GM12875 (cell line): Measurements from ENCODE around the gene NDEL1.
A peak's percentile ranks its signal among the peaks of the same experiment; 100 is the strongest.

ENCODE experiments used
- H3K4me3 ChIP-seq: one replicate; pipeline ENCODE4 v1.5.1; 2011; ENCODE audit warnings: low read depth, low read length, control low read depth
- CTCF ChIP-seq: IDR thresholded peaks from 2 replicates; pipeline ENCODE4 v1.5.1; 2011; ENCODE audit warnings: low read depth, mild to moderate bottlenecking, control low read depth, inconsistent platforms, low read length, moderate library complexity, borderline replicate concordance; ENCODE audit not compliant: insufficient read depth

NDEL1 gene

GRCh38 chr17:8430966-8431365, 4.7 kb upstream of the NDEL1 start:
- H3K4me3 ChIP-seq, result no peak overlapping the region
- TF ChIP-seq CTCF, result no peak

GRCh38 chr17:8436169-8436843, 622 bp downstream of the NDEL1 start:
- TF ChIP-seq CTCF, result no peak
- H3K4me3 ChIP-seq, result peak overlapping the region; percentile 67

- H3K4me3 ChIP-seq, result peak overlapping the region; percentile 67
- no peak for TF ChIP-seq CTCF
Measured at GRCh38 chr17:8436844-8437171, 1.1 kb downstream of the NDEL1 start.

GRCh38 chr17:8438441-8438840, 2.8 kb downstream of the NDEL1 start:
- H3K4me3 ChIP-seq, result no peak overlapping the region
- TF ChIP-seq CTCF, result no peak

GRCh38 chr17:8439681-8440080, 4.0 kb downstream of the NDEL1 start:
- TF ChIP-seq CTCF, result no peak
- no peak overlapping the region for H3K4me3 ChIP-seq

- no peak overlapping the region for H3K4me3 ChIP-seq
- TF ChIP-seq CTCF, result no peak
Measured at GRCh38 chr17:8441690-8442089, 6.0 kb downstream of the NDEL1 start.

GRCh38 chr17:8442310-8442709, 6.6 kb downstream of the NDEL1 start:
- H3K4me3 ChIP-seq, result no peak overlapping the region
- no peak for TF ChIP-seq CTCF
